H1 (cell line): ENCODE results near the gene METTL9. TPM values are rescaled to one million over a fixed set of nuclear protein-coding genes. Genes with fewer than 3 reads are reported as not detected.

ENCODE experiments used
- CTCF ChIA-PET: fragments of 300-600 bp; sonication (Branson Sonifier 250); formaldehyde crosslinking; loops from one replicate; lab custom pipeline; 2021; ENCODE audit not compliant: partially characterized antibody; lab: Charles Lee
- POLR2A ChIA-PET: fragments of 300-600 bp; sonication (Branson Sonifier 250); formaldehyde crosslinking; loops from one replicate; lab custom pipeline; 2021; ENCODE audit warnings: inconsistent platforms; ENCODE audit not compliant: partially characterized antibody; lab: Charles Lee
- DNase-seq, 2 experiments: peaks; one replicate each; pipeline versions ENCODE4 v3.0.0 to v3.0.0-alpha.2; 2010 to 2022; ENCODE audit warnings: low spot score in 2 of 2, low read depth in 1 of 2, mixed read lengths in 1 of 2
- FAIRE-seq: peaks from 2 replicates; lab custom pipeline; 2011; peaks lifted over from hg19 to GRCh38; lab: Jason Lieb, UNC
- H2AFZ ChIP-seq: 2 replicates; pipeline ENCODE4 v1.8.1; 2012; ENCODE audit warnings: low read length, inconsistent platforms
- H2AK5ac ChIP-seq: 2 replicates; pipeline ENCODE4 v1.6.1; 2013; ENCODE audit warnings: low read depth, low read length
- H2BK120ac ChIP-seq: replicated peaks from 2 replicates; pipeline ENCODE3; 2013; ENCODE audit warnings: low read depth, low read length, inconsistent platforms
- H2BK12ac ChIP-seq: 2 replicates; pipeline ENCODE4 v1.6.1; 2013; ENCODE audit warnings: low read depth, low read length
- H2BK15ac ChIP-seq: 2 replicates; pipeline ENCODE4 v1.6.1; 2013; ENCODE audit warnings: low read length
- H2BK20ac ChIP-seq: 2 replicates; pipeline ENCODE4 v1.6.1; 2013; ENCODE audit warnings: low read length
- H2BK5ac ChIP-seq: 2 replicates; pipeline ENCODE4 v1.6.1; 2013; ENCODE audit warnings: low read depth, low read length
- H3K14ac ChIP-seq: 2 replicates; pipeline ENCODE4 v1.6.1; 2013; ENCODE audit warnings: inconsistent platforms; ENCODE audit not compliant: insufficient read length
- H3K18ac ChIP-seq: 2 replicates; pipeline ENCODE4 v1.6.1; 2013; ENCODE audit warnings: low read length; ENCODE audit errors: extremely low read depth
- H3K23ac ChIP-seq: 2 replicates; pipeline ENCODE4 v1.6.1; 2013; ENCODE audit warnings: inconsistent platforms; ENCODE audit not compliant: insufficient read length
- H3K23me2 ChIP-seq: 2 replicates; pipeline ENCODE4 v1.6.1; 2013; ENCODE audit warnings: low read depth, low read length
- H3K27ac ChIP-seq: 2 replicates; pipeline ENCODE4 v1.6.1; 2011; ENCODE audit warnings: low read depth, low read length, inconsistent platforms
- H3K27me3 ChIP-seq, 4 experiments: replicated peaks in 1 of 4; 1 replicate in 1 of 4; 2 replicates in 3 of 4; pipeline versions ENCODE4 v1.6.1 to v1.8.1; 2011 to 2013; ENCODE audit warnings: low read length in 3 of 4, mild to moderate bottlenecking in 3 of 4, inconsistent platforms in 2 of 4, mixed read lengths in 2 of 4, moderate library complexity in 1 of 4; ENCODE audit not compliant: control insufficient read depth in 3 of 4, insufficient read depth in 3 of 4; ENCODE audit errors: extremely low read depth in 1 of 4
- H3K36me3 ChIP-seq, 4 experiments: 2 replicates each; pipeline versions ENCODE4 v1.6.1 to v1.8.1; 2011 to 2013; ENCODE audit warnings: mild to moderate bottlenecking in 4 of 4, low read length in 3 of 4, moderate library complexity in 2 of 4, control low read depth in 1 of 4, inconsistent platforms in 1 of 4; ENCODE audit not compliant: insufficient read depth in 4 of 4, control insufficient read depth in 2 of 4
- H3K4ac ChIP-seq: replicated peaks from 2 replicates; pipeline ENCODE3; 2013; ENCODE audit warnings: low read length, low read depth, mixed read lengths, inconsistent platforms; ENCODE audit not compliant: insufficient read length
- H3K4me1 ChIP-seq, 4 experiments: replicated peaks in 1 of 4; 1 replicate in 1 of 4; 2 replicates in 3 of 4; pipeline versions ENCODE4 v1.6.1 to v1.8.1; 2011 to 2013; ENCODE audit warnings: low read length in 3 of 4, inconsistent platforms in 2 of 4, mixed read lengths in 1 of 4; ENCODE audit not compliant: insufficient read depth in 4 of 4, control insufficient read depth in 3 of 4
- H3K4me2 ChIP-seq, 2 experiments: 2 replicates each; pipeline versions ENCODE4 v1.6.1 to v1.8.1; 2011 to 2013; ENCODE audit warnings: low read depth in 2 of 2, low read length in 2 of 2, control low read depth in 1 of 2, inconsistent platforms in 1 of 2, mild to moderate bottlenecking in 1 of 2; ENCODE audit not compliant: insufficient read depth in 1 of 2
- H3K4me3 ChIP-seq, 4 experiments: fragments of 200-600, 300-600 bp in 1 of 4; sonication (generic), shearing (Covaris generic), sonication (Bioruptor Twin) in 1 of 4; 2 replicates each; pipeline versions ENCODE4 v1.5.1 to v1.8.1; 2011 to 2016; ENCODE audit warnings: low read length in 4 of 4, low read depth in 3 of 4, control low read depth in 2 of 4, inconsistent platforms in 2 of 4, mild to moderate bottlenecking in 2 of 4, mixed read lengths in 1 of 4, moderate library complexity in 1 of 4; ENCODE audit not compliant: insufficient read depth in 2 of 4; ENCODE audit errors: extremely low read depth in 1 of 4
- H3K56ac ChIP-seq: replicated peaks from 2 replicates; pipeline ENCODE3; 2013; ENCODE audit warnings: low read depth, mild to moderate bottlenecking, mixed read lengths, low read length, inconsistent platforms; ENCODE audit not compliant: insufficient read length
- H3K79me1 ChIP-seq: 2 replicates; pipeline ENCODE4 v1.6.1; 2013; ENCODE audit warnings: low read depth, low read length, control low read depth
- H3K79me2 ChIP-seq, 2 experiments: 2 replicates each; pipeline versions ENCODE4 v1.6.1 to v1.8.1; 2012 to 2013; ENCODE audit warnings: low read length in 2 of 2, mild to moderate bottlenecking in 2 of 2, inconsistent platforms in 1 of 2; ENCODE audit not compliant: insufficient read depth in 2 of 2, control insufficient read depth in 1 of 2
- H3K9ac ChIP-seq, 4 experiments: replicated peaks in 1 of 4; 1 replicate in 1 of 4; 2 replicates in 3 of 4; pipeline versions ENCODE4 v1.6.1 to v1.8.1; 2011 to 2013; ENCODE audit warnings: low read depth in 3 of 4, low read length in 3 of 4, control low read depth in 2 of 4, mild to moderate bottlenecking in 2 of 4, moderate library complexity in 2 of 4, inconsistent platforms in 1 of 4; ENCODE audit errors: extremely low read depth in 1 of 4
- H3K9me3 ChIP-seq, 2 experiments: 2 replicates each; pipeline versions ENCODE4 v1.6.1 to v1.8.1; 2012 to 2013; ENCODE audit warnings: mild to moderate bottlenecking in 2 of 2, moderate library complexity in 2 of 2, control low read depth in 1 of 2, inconsistent platforms in 1 of 2, low read depth in 1 of 2, low read length in 1 of 2, mixed read lengths in 1 of 2; ENCODE audit not compliant: insufficient read depth in 2 of 2
- H4K20me1 ChIP-seq, 2 experiments: replicated peaks in 1 of 2; 2 replicates each; pipeline versions ENCODE3 to v1.8.1; 2011 to 2013; ENCODE audit warnings: inconsistent platforms in 2 of 2, low read length in 2 of 2, mild to moderate bottlenecking in 1 of 2; ENCODE audit not compliant: insufficient read depth in 2 of 2, control insufficient read depth in 1 of 2
- H4K5ac ChIP-seq: 2 replicates; pipeline ENCODE4 v1.6.1; 2013; ENCODE audit warnings: low read length, low read depth, mixed read lengths, inconsistent platforms; ENCODE audit not compliant: insufficient read length
- H4K8ac ChIP-seq: 2 replicates; pipeline ENCODE4 v1.8.0; 2013; ENCODE audit warnings: mild to moderate bottlenecking, moderate library complexity, low read length, inconsistent platforms; ENCODE audit not compliant: insufficient read depth; ENCODE audit errors: extremely low read depth
- H4K91ac ChIP-seq: replicated peaks from 2 replicates; pipeline ENCODE3; 2013; ENCODE audit warnings: low read length, mixed read lengths, inconsistent platforms; ENCODE audit not compliant: insufficient read length
- GABPA ChIP-seq: IDR thresholded peaks from 2 replicates; pipeline ENCODE4 v1.6.1; 2011; ENCODE audit warnings: mild to moderate bottlenecking, low read length, moderate library complexity, borderline replicate concordance; ENCODE audit not compliant: insufficient read depth
- POLR2A ChIP-seq, 2 experiments: IDR thresholded peaks; 1 replicate in 1 of 2; 2 replicates in 1 of 2; pipeline ENCODE4 v1.6.1; 2011; ENCODE audit warnings: low read depth in 2 of 2, low read length in 2 of 2, mild to moderate bottlenecking in 2 of 2; ENCODE audit errors: control extremely low read depth in 1 of 2
- SIX5 ChIP-seq: IDR thresholded peaks from 2 replicates; pipeline ENCODE4 v1.6.1; 2011; ENCODE audit warnings: mild to moderate bottlenecking, low read depth, low read length
- SUZ12 ChIP-seq: fragments of 200-600 bp; sonication (generic); IDR thresholded peaks from 2 replicates; pipeline ENCODE4 v1.6.1; 2012; ENCODE audit warnings: mild to moderate bottlenecking, inconsistent platforms, low read length, moderate library complexity, mixed read lengths
- WGBS, 2 experiments: shearing (Covaris generic) in 1 of 2; methylation state at CpG; one replicate each; pipeline versions ENCODE4 v1.1.6 to v1.1.7; 2013 to 2015; ENCODE audit warnings: low lambda C conversion rate in 2 of 2, mixed read lengths in 2 of 2, inconsistent platforms in 1 of 2, low coverage in 1 of 2, missing lambda C conversion rate in 1 of 2; ENCODE audit not compliant: insufficient replicate concordance in 2 of 2, insufficient coverage in 1 of 2, insufficient read length in 1 of 2; ENCODE audit errors: extremely low coverage in 1 of 2, missing lambda C conversion rate in 1 of 2; 5-methylcytosine and 5-hydroxymethylcytosine counted together
- polyA plus RNA-seq, 7 experiments: library from polyadenylated mRNA; depleted of rRNA in 3 of 7; stranded (reverse) in 5 of 7; unstranded in 2 of 7; fragments of >200 nt in 5 of 7; fragments of 200-250 nt in 2 of 7; gene quantifications; 1 replicate in 5 of 7; 2 replicates in 1 of 7; 4 replicates in 1 of 7; pipeline versions ENCODE4 v1.2.1 to v1.2.3, GENCODE V29; 2011 to 2013; ENCODE audit warnings: missing spikeins in 2 of 7, mixed read lengths in 2 of 7
- small RNA-seq: library from polyadenylated mRNA; stranded (forward); fragments of <200 nt; extraction: miRNeasy Mini kit (QIAGEN cat#:217004); gene quantifications from one replicate; pipeline ENCODE3, GENCODE V24; 2013; ENCODE audit not compliant: insufficient read depth
- total RNA-seq: library from RNA; stranded (reverse); fragmentation: NEBNext Ultra II Directional; extraction: Animal tissue kit (Norgen Biotek cat#: 25700); gene quantifications from 2 replicates; pipeline ENCODE4 v1.2.1, GENCODE V29; 2021

The METTL9 gene
- total and polyA plus RNA-seq, 2 of the 8 experiments (the other 6 are each of a cell fraction or from before 2014, with no cell fraction given) = 45.4 to 112 TPM

DNA sequence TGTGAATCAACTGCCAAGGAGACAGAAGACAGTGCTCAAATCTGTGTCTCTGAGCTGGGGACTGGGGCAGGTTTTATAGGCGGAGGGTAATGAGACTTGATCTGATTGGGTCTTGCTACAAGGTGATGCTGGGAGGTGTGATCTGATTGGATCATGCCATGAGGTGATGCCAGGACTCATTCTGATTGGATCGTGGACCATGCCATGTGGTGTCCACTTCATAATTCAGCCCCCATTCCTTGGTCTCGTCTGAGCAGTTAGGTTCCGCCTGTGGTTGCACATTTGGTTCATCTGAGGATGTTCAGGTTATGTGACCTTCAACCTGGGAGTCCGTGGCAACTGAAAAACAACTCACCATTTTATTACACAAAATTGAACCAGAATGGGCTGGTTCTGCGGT lies 105.4 kb downstream of the METTL9 start:
- Histone ChIP-seq H2BK12ac (no peak overlapping the region), H2BK5ac (no peak overlapping the region), H2BK20ac (no peak overlapping the region), H3K14ac (no peak overlapping the region), H3K36me3 (no peaks in the 10 kb centered on the region), H3K9me3 (peaks cover 0 to 3% of the 10 kb centered on the region in 2 experiments; a peak in 1 of 4 replicates), H4K20me1 (no peaks in the 10 kb centered on the region), H3K18ac (no peak overlapping the region), H3K9ac (no peak overlapping the region), H3K27ac (no peak overlapping the region), H3K79me2 (no peaks in the 10 kb centered on the region), H3K4me1 (peaks cover 0 to 2% (median 1%) of the 10 kb centered on the region in 4 experiments; a peak in 2 of 7 replicates), H4K5ac (no peak overlapping the region), H2AFZ (no peak overlapping the region), H3K23me2 (no peaks in the 10 kb centered on the region), H3K4me3 (no peak overlapping the region), H3K4me2 (no peak overlapping the region), H3K79me1 (no peaks in the 10 kb centered on the region), H2AK5ac (no peak overlapping the region), H2BK120ac (no peak overlapping the region), H3K4ac (no peak overlapping the region), H4K91ac (no peak overlapping the region), H3K23ac (no peak overlapping the region), H2BK15ac (no peak overlapping the region), H4K8ac (no peak overlapping the region), H3K56ac (no peak overlapping the region), H3K27me3 (no peaks in the 10 kb centered on the region)
- FAIRE-seq = no peak
- DNase-seq = no peak
- ChIA-PET CTCF (interaction anchor here (1.0 to 2.1 kb wide), 2 partner anchors 41 to 47 kb away, joined by 3 to 9 read pairs; partner anchors contain the start of gene OTOA), POLR2A (no interaction called here)
- 87% methylated on average over 6 of the region's 6 CpGs; no CpG with 5 or more reads in 1 of the 2 experiments for WGBS, 2 experiments
- TF ChIP-seq SUZ12 (no peak), SIX5 (no peak), POLR2A (IDR thresholded peaks at IDR 0.05; ENCODE audit: control extremely low read depth in 1 of 2, low read depth in 2 of 2, low read length in 2 of 2) (no peak), GABPA (no peak)

Small RNA genes lying within 50 kb of the gene (small RNA-seq; reads per million reads assigned to genes)
- gene RF00478 (not detected), gene RNU6-1005P (not detected), gene RNU6-196P (not detected)

Other genes starting within 250 kb of the METTL9 start
- not detected in 2 replicates for gene IGSF6, start 53.0 kb downstream of the METTL9 start, total RNA-seq
- not detected in 2 replicates for gene IGSF6, start 53.0 kb downstream of the METTL9 start, polyA plus RNA-seq (2011; rRNA removed)
- gene OTOA, start 64.4 kb downstream of the METTL9 start, total RNA-seq = 0.32 TPM in 1 of 2 replicates, not detected in the other
- 0.06 and 0.13 TPM in 2 replicates for gene OTOA, start 64.4 kb downstream of the METTL9 start, polyA plus RNA-seq (2011; rRNA removed)